ENCODE results near the gene DLG5.
"Not testable (repeated sequence)": the region's sequence is repeated elsewhere in the genome, so short reads cannot be mapped to it uniquely, and the experiment has no call there.

The DLG5 gene

DNA sequence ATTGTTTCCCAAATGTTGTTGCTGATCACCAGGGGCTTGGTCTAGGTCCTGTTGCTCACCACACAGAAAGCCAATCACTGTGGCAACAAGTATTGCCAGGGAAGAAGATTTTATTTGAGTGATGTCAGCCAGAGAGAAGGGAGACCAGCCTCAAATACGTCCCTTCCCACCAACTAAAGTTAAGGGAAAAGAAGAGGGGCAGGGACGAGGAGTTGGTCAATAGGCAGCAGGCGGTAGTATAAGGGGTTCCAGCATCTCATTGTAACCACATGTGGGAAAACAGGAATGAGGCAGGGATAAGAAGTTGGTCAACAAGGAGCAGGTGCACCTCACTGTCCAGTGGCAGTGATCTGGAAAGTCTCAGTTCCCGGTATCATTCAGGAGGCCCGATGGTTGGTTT, 150.1 kb downstream of the DLG5 start:
- H3K27ac ChIP-seq, result no peak overlapping the region
- TF ChIP-seq, protein P1, sequence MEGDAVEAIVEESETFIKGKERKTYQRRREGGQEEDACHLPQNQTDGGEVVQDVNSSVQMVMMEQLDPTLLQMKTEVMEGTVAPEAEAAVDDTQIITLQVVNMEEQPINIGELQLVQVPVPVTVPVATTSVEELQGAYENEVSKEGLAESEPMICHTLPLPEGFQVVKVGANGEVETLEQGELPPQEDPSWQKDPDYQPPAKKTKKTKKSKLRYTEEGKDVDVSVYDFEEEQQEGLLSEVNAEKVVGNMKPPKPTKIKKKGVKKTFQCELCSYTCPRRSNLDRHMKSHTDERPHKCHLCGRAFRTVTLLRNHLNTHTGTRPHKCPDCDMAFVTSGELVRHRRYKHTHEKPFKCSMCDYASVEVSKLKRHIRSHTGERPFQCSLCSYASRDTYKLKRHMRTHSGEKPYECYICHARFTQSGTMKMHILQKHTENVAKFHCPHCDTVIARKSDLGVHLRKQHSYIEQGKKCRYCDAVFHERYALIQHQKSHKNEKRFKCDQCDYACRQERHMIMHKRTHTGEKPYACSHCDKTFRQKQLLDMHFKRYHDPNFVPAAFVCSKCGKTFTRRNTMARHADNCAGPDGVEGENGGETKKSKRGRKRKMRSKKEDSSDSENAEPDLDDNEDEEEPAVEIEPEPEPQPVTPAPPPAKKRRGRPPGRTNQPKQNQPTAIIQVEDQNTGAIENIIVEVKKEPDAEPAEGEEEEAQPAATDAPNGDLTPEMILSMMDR (conservative IDR thresholded peaks at IDR 0.05), result no peak

DNA sequence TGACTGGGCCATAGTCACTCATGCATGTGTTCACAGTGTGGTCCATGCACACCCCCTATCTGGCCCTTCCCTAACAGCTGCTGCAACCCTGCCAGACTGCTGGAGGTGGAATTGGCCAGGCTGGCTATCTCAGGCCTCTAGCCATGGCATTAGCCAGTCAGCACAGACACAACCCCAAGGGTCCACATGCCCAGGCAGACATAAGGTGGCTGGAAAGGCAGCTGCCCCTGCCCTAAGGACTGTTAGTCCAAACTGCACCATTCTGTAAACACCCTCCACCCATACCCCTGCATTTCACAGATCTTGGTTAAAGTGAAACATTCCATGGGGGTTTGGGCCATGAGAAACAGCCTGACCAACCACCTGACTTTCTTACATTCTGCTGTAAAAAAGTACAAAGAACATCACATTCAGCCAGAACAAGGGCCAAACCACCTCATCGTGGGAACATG, 151.6 kb downstream of the DLG5 start:
- TF ChIP-seq, protein P1 (conservative IDR thresholded peaks at IDR 0.05), result no peak
- no peak overlapping the region for H3K27ac ChIP-seq

DNA sequence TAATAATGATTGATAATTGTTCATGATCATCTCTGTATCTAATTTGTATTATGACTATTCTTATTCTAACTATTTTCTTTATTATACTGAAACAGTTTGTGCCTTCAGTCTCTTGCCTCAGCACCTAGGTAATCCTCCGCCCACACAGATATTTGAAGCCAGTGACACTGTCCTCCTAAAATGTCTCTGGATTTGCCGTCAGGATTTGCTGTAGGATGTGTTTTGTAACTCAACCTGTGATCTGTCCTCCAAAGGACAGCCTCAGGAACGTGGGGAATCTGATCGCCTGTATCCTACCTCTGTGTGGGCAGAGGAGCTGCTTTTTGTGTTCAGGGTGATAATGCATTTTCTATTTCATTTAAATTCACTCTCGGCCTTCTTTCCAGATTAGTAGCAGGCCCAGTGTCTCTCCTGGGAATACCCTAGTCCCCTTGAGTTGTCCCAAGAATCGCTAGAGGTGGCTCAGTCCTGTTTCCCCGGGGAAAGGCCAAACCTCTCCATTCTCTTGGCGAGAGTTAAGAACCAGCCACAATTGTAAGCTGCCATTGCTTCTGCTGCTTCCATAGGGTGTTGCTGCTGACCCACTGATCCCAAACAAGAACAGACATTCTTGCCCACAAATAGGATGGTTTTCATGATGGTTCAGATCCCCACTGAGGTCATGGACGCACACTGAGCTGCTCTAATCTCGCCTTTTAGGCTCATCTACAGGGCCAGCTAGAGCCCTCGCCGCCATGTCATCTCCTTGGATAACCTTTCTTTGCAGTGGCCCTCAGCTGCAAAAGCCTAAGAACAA, 152.7 kb downstream of the DLG5 start:
- no peak overlapping the region for H3K27ac ChIP-seq
- TF ChIP-seq, protein P1 (conservative IDR thresholded peaks at IDR 0.05), result no peak

- not testable (repeated sequence) for H3K27ac ChIP-seq
Observed at GRCh38 chr10:77772852-77773600, 153.5 kb downstream of the DLG5 start.

DNA sequence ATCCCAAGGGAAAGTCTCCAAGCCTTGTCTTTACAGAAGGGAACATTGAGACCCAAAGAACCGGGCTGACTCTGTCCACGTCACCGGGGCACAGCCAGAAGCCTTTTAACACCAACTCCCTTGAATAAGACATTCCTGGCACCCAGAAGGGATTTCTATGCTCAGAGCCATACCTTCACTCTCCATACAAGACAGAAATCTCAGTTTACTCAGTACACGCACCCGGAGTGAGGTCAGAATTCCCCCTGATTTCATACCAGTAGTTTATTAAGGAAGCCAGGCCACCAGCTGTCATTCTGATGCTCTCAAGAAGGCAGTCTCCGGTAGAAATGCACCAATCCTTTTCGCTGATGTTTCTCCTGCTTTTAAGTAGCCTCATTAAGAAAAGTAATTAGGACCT, 154.7 kb downstream of the DLG5 start:
- TF ChIP-seq, protein P1 (conservative IDR thresholded peaks at IDR 0.05), result no peak
- H3K27ac ChIP-seq, result no peak overlapping the region

DNA sequence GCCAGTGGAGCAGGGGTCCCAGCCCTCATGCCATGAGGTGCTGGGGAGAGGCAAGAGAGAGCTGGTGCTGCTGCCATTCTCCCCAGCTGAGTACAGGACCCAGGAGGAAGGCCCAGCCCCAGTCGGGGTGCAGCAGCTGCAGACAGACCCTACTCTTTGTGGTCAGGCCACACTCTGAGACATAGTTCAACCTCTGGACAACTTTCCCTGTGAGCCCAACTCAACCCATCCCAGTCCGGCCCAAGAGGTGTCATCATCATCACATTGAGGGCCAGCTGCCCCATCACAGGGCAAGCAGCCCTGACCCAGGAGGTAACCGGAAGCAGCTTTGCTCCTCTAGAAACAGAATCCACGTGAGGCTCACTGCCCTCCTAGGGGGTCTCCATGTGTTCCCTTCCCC, 155.1 kb downstream of the DLG5 start:
- TF ChIP-seq, protein P1 (conservative IDR thresholded peaks at IDR 0.05), result no peak

DNA sequence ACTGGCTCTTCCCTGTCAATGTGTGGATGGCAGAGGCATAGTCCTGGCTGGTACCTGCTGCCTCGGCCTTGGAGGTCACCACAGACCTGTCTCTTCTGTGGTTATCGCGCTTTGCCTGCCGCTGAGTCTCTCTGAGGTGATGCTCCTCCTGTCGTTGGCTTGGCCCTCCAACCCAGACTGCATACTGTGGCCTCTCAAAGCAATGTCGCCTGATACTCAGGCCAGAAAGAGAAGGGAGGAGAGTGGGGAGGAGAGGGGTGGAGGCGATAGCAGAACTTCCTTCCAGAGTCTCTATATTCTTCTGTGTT, 155.7 kb downstream of the DLG5 start:
- no peak overlapping the region for H3K27ac ChIP-seq
- TF ChIP-seq, protein P1 (conservative IDR thresholded peaks at IDR 0.05), result no peak

More for the DNA sequence above, 155.1 kb downstream of the DLG5 start:
- H3K27ac ChIP-seq, result no peak overlapping the region
